BE2C (cell line): ENCODE results near the gene SPDYE8. TPM values are rescaled to one million over a fixed set of nuclear protein-coding genes. Genes with fewer than 3 reads are reported as not detected.
A peak's percentile ranks its signal among the peaks of the same experiment; 100 is the strongest.
"Not testable (repeated sequence)": the region's sequence is repeated elsewhere in the genome, so short reads cannot be mapped to it uniquely, and the experiment has no call there.

Source experiments
- DNase-seq: peaks from one replicate; pipeline ENCODE4 v3.0.0-alpha.2; 2020
- H3K27me3 ChIP-seq: fragments of 250-450 bp; sonication (Bioruptor Pico); 2 replicates; pipeline ENCODE4 v1.5.1; 2020; ENCODE audit warnings: mild to moderate bottlenecking
- H3K36me3 ChIP-seq: fragments of 250-450 bp; sonication (Bioruptor Pico); 2 replicates; pipeline ENCODE4 v1.5.1; 2020; ENCODE audit warnings: mild to moderate bottlenecking
- H3K4me1 ChIP-seq: fragments of 250-450 bp; sonication (Bioruptor Pico); 2 replicates; pipeline ENCODE4 v1.5.1; 2020
- H3K4me3 ChIP-seq: 2 replicates; pipeline ENCODE4 v1.5.1; 2011; ENCODE audit warnings: low read depth, low read length
- H3K9me3 ChIP-seq: fragments of 250-450 bp; sonication (Bioruptor Pico); 2 replicates; pipeline ENCODE4 v1.5.1; 2020
- polyA plus RNA-seq: library from polyadenylated mRNA; unstranded; fragments of >200 nt; gene quantifications from one replicate; pipeline ENCODE4 v1.2.1, GENCODE V29; 2012; ENCODE audit warnings: low read depth, missing spikeins; ENCODE audit not compliant: insufficient read length, insufficient read depth

SPDYE8 gene
- polyA plus RNA-seq, result not detected

- DNase-seq, H3K4me1 ChIP-seq, H3K27me3 ChIP-seq, H3K9me3 ChIP-seq, H3K36me3 ChIP-seq, H3K4me3 ChIP-seq: not testable (repeated sequence)
Observed at GRCh38 chr7:73029666-73030065, at the start of gene SPDYE8. SPDYE8 (minus strand) TSS chr7:73029766; CDS start chr7:73027966, 1,800 bp downstream.

- not testable (repeated sequence) for H3K36me3 ChIP-seq, H3K4me3 ChIP-seq, H3K4me1 ChIP-seq, DNase-seq, H3K27me3 ChIP-seq, H3K9me3 ChIP-seq
Observed at GRCh38 chr7:73057811-73058210, 28.2 kb upstream of the SPDYE8 start, which contains the start of gene SPDYE11. SPDYE11 (minus strand) TSS chr7:73057911; CDS start chr7:73056111, 1,800 bp downstream.

GRCh38 chr7:73006491-73006890 is 23.1 kb downstream of the SPDYE8 start:
- not testable (repeated sequence) for H3K36me3 ChIP-seq, H3K9me3 ChIP-seq, DNase-seq, H3K4me1 ChIP-seq, H3K27me3 ChIP-seq
- peak overlapping the region; percentile 38; the same call in 1 of the 2 replicates for H3K4me3 ChIP-seq

GRCh38 chr7:73005693-73006447 is 23.7 kb downstream of the SPDYE8 start:
- not testable (repeated sequence) for H3K9me3 ChIP-seq, H3K27me3 ChIP-seq, H3K4me1 ChIP-seq, H3K36me3 ChIP-seq
- peak; percentile 94 for DNase-seq
- H3K4me3 ChIP-seq, result peak overlapping the region; percentile 60

GRCh38 chr7:73005356-73005692 is 24.2 kb downstream of the SPDYE8 start:
- H3K4me3 ChIP-seq, result peak overlapping the region; percentile 60
- not testable (repeated sequence) for H3K27me3 ChIP-seq, H3K4me1 ChIP-seq, H3K36me3 ChIP-seq, H3K9me3 ChIP-seq
- peak; percentile 79 for DNase-seq

GRCh38 chr7:72997887-72998468 is 31.6 kb downstream of the SPDYE8 start:
- H3K4me3 ChIP-seq, result not testable (repeated sequence)

GRCh38 chr7:72997447-72997846 is 32.1 kb downstream of the SPDYE8 start:
- not testable (repeated sequence) for H3K27me3 ChIP-seq, DNase-seq, H3K9me3 ChIP-seq, H3K4me3 ChIP-seq, H3K4me1 ChIP-seq, H3K36me3 ChIP-seq

More at GRCh38 chr7:72997887-72998468, 31.6 kb downstream of the SPDYE8 start:
- H3K27me3 ChIP-seq, DNase-seq, H3K9me3 ChIP-seq, H3K36me3 ChIP-seq, H3K4me1 ChIP-seq: not testable (repeated sequence)

- H3K4me1 ChIP-seq, H3K36me3 ChIP-seq, H3K27me3 ChIP-seq, H3K9me3 ChIP-seq, DNase-seq, H3K4me3 ChIP-seq: not testable (repeated sequence)
Observed at GRCh38 chr7:72995484-72995883, 34.1 kb downstream of the SPDYE8 start.

- not testable (repeated sequence) for H3K27me3 ChIP-seq, H3K4me1 ChIP-seq, H3K4me3 ChIP-seq, DNase-seq, H3K9me3 ChIP-seq, H3K36me3 ChIP-seq
Observed at GRCh38 chr7:72990146-72990913, 39.2 kb downstream of the SPDYE8 start.

GRCh38 chr7:72982084-72982483 is 47.5 kb downstream of the SPDYE8 start:
- not testable (repeated sequence) for DNase-seq, H3K9me3 ChIP-seq, H3K27me3 ChIP-seq, H3K4me3 ChIP-seq, H3K36me3 ChIP-seq, H3K4me1 ChIP-seq

GRCh38 chr7:72980382-72980781 is 49.2 kb downstream of the SPDYE8 start:
- H3K9me3 ChIP-seq, H3K4me3 ChIP-seq, DNase-seq, H3K27me3 ChIP-seq, H3K4me1 ChIP-seq, H3K36me3 ChIP-seq: not testable (repeated sequence)

- not testable (repeated sequence) for DNase-seq, H3K9me3 ChIP-seq, H3K4me3 ChIP-seq, H3K4me1 ChIP-seq, H3K27me3 ChIP-seq, H3K36me3 ChIP-seq
Observed at GRCh38 chr7:72976434-72976833, 53.1 kb downstream of the SPDYE8 start.

GRCh38 chr7:72975656-72976286 is 53.8 kb downstream of the SPDYE8 start:
- H3K4me3 ChIP-seq, H3K27me3 ChIP-seq: not testable (repeated sequence)

GRCh38 chr7:72974781-72975180 is 54.8 kb downstream of the SPDYE8 start:
- H3K27me3 ChIP-seq, H3K4me3 ChIP-seq, H3K9me3 ChIP-seq, H3K36me3 ChIP-seq, DNase-seq, H3K4me1 ChIP-seq: not testable (repeated sequence)

More at GRCh38 chr7:72975656-72976286, 53.8 kb downstream of the SPDYE8 start:
- H3K9me3 ChIP-seq, H3K4me1 ChIP-seq, H3K36me3 ChIP-seq: not testable (repeated sequence)
- peak; percentile 8 for DNase-seq

- not testable (repeated sequence) for H3K36me3 ChIP-seq, H3K9me3 ChIP-seq, H3K4me1 ChIP-seq, H3K4me3 ChIP-seq, DNase-seq, H3K27me3 ChIP-seq
Observed at GRCh38 chr7:72971505-72971904, 58.1 kb downstream of the SPDYE8 start.
